Left ventricle myocardium inferior (tissue), 1 donor: ENCODE measurements around the gene LTBP1. TPM values are rescaled to one million over a fixed set of nuclear protein-coding genes. Genes with fewer than 3 reads are reported as not detected.

Experiments used
- DNase-seq: peaks from one replicate; pipeline ENCODE4 v3.0.0-alpha.2; 2020
- H3K27ac ChIP-seq: fragments of 200-600 bp; replicated peaks from 2 replicates; pipeline ENCODE4 v1.8.0; 2021
- H3K27me3 ChIP-seq: fragments of 200-600 bp; 2 replicates; pipeline ENCODE4 v1.8.0; 2021; ENCODE audit warnings: low read depth
- H3K36me3 ChIP-seq: fragments of 200-600 bp; 2 replicates; pipeline ENCODE4 v1.8.0; 2021
- H3K4me1 ChIP-seq: fragments of 200-600 bp; 2 replicates; pipeline ENCODE4 v1.8.0; 2021
- H3K4me3 ChIP-seq: fragments of 200-600 bp; 2 replicates; pipeline ENCODE4 v1.8.0; 2021; ENCODE audit warnings: mild to moderate bottlenecking, moderate library complexity
- H3K9me3 ChIP-seq: fragments of 200-600 bp; replicated peaks from 2 replicates; pipeline ENCODE4 v1.8.0; 2021
- intact Hi-C: fragments of 100-400 bp; cut with micrococcal nuclease; formaldehyde crosslinking; loops from one replicate; pipeline ENCODE4 v1.11.0; 2022
- total RNA-seq: library from RNA; stranded (reverse); fragmentation: NEBNext Ultra II Directional; extraction: Animal tissue kit (Norgen Biotek cat#: 25700); gene quantifications from one replicate; pipeline ENCODE4 v1.2.1, GENCODE V29; 2021
- TF ChIP-seq, protein P1 (sequence below): fragments of 200-600 bp; IDR thresholded peaks from 2 replicates; pipeline ENCODE4 v1.8.0; 2021; ENCODE audit warnings: antibody characterized with exemption, mild to moderate bottlenecking, borderline replicate concordance
- donor health status: DM: no; HTN: yes; CAD: no; lungs with severe emphysema.

The LTBP1 gene
- total RNA-seq, 1 donor from 2014 or later, result 88.9 TPM

DNA sequence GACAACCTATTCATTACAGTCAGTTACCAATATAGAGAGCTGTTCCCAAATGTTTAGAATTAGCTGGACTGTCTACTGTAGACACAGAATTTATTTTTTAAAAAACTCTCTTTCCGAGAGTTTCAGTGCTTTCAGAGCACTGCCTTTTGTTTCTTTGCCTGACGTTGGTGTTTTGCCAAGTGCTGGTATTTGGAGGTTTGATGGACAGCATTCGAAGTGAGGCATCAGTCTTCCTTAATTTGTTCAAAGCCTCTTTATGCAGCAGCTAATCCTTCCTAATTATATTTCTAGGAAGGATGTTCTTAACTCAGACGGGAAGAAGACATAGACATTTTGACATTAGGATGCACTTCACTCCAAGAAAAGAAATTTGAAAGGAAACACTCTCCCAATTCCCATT, 83.2 kb downstream of the LTBP1 start:
- H3K4me3 ChIP-seq, result no peak overlapping the region
- H3K9me3 ChIP-seq, result peaks cover 3% of the 10 kb centered on the region
- H3K4me1 ChIP-seq, result peaks cover 15% of the 10 kb centered on the region
- no peak overlapping the region for H3K27ac ChIP-seq
- no peak for DNase-seq
- no peaks in the 10 kb centered on the region for H3K27me3 ChIP-seq
- peaks cover 5% of the 10 kb centered on the region for H3K36me3 ChIP-seq
- TF ChIP-seq, protein P1, sequence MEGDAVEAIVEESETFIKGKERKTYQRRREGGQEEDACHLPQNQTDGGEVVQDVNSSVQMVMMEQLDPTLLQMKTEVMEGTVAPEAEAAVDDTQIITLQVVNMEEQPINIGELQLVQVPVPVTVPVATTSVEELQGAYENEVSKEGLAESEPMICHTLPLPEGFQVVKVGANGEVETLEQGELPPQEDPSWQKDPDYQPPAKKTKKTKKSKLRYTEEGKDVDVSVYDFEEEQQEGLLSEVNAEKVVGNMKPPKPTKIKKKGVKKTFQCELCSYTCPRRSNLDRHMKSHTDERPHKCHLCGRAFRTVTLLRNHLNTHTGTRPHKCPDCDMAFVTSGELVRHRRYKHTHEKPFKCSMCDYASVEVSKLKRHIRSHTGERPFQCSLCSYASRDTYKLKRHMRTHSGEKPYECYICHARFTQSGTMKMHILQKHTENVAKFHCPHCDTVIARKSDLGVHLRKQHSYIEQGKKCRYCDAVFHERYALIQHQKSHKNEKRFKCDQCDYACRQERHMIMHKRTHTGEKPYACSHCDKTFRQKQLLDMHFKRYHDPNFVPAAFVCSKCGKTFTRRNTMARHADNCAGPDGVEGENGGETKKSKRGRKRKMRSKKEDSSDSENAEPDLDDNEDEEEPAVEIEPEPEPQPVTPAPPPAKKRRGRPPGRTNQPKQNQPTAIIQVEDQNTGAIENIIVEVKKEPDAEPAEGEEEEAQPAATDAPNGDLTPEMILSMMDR, result no peak
- intact Hi-C loops, result loop anchor here (10.0 kb wide), 2 partner anchors 235 to 255 kb away; no protein-coding TSS in a partner anchor

DNA sequence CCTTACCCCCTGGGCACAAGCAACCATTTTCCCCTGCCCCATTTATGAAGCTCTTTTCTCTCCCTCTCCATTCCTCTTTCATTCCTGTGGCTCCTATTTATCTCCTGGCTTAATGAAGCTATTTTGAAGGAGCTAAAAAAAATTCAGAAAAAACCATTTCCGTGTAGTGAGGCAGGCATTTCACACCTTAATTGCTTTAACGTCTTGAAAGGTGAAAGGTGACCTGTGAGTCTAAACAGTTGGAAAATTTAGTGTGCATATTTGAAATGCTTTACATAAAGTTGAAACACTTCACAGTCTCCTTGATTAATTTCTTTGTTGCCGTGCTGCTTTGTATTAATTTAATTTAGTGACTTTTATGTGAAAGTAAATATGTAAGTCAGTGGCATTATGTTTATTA, 83.6 kb downstream of the LTBP1 start:
- TF ChIP-seq, protein P1, result no peak
- Histone ChIP-seq H3K27ac (no peak overlapping the region), H3K4me1 (peaks cover 18% of the 10 kb centered on the region), H3K36me3 (peaks cover 5% of the 10 kb centered on the region), H3K4me3 (no peak overlapping the region), H3K27me3 (no peaks in the 10 kb centered on the region), H3K9me3 (no peaks in the 10 kb centered on the region)
- no peak for DNase-seq
- intact Hi-C loops, result loop anchor here (10.0 kb wide), 2 partner anchors 234 to 256 kb away; no protein-coding TSS in a partner anchor

DNA sequence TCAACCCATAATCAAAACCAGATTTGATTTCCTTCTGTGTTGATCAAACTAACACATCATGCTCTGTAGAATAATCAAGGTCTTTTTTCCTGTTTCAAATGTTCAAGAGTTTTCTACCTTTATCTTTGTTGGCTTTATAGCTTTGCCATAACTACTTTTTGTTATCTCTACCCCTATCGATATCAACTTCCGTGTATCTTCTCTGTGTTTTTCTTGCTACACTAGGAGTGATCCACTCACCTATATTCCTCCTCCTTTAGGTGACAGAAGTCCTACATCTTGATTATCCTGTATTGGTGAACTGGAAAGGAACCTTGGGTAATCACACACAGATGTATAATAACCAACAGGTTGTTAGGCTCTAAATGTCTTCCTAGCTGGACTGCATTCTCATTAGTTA, 85.5 kb downstream of the LTBP1 start:
- TF ChIP-seq, protein P1, result no peak
- intact Hi-C loops, result loop anchor here (10.0 kb wide), 2 partner anchors 233 to 257 kb away; no protein-coding TSS in a partner anchor
- H3K27ac ChIP-seq, result no peak overlapping the region
- H3K4me3 ChIP-seq, result no peak overlapping the region
- H3K36me3 ChIP-seq, result peaks cover 5% of the 10 kb centered on the region
- no peaks in the 10 kb centered on the region for H3K27me3 ChIP-seq
- H3K4me1 ChIP-seq, result peaks cover 19% of the 10 kb centered on the region
- DNase-seq, result no peak
- no peaks in the 10 kb centered on the region for H3K9me3 ChIP-seq

DNA sequence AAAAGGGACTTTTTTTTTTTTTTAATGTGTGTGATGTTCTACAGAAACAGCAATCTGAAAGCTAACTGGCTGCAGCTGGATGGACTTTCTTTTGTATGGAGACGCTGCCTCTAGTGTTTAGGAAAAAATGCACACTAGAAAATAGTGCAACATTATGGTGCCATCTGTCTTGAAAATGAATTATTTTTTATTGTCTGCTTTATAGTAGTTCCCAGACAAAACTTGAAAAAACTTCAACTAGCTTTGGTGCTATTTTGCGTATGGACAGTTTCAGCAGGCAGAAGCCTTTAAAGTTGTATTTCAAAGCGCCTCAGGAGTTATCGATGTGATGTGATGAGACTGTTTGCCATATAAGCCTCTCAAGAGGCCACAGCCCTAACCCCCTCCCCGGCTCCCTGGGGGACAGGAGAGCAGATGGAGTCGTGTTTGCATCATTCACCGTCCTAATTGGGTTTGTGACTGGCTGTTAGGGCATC, 86.9 kb downstream of the LTBP1 start:
- DNase-seq, result no peak
- intact Hi-C loops, result loop anchor here (10.0 kb wide), 2 partner anchors 231 to 259 kb away; no protein-coding TSS in a partner anchor
- Histone ChIP-seq H3K27ac (peak overlapping the region; percentile 21), H3K36me3 (no peaks in the 10 kb centered on the region), H3K9me3 (no peaks in the 10 kb centered on the region), H3K27me3 (no peaks in the 10 kb centered on the region), H3K4me1 (peaks cover 27% of the 10 kb centered on the region), H3K4me3 (peak overlapping the region; percentile 43)
- TF ChIP-seq, protein P1, result peak; percentile 69

DNA sequence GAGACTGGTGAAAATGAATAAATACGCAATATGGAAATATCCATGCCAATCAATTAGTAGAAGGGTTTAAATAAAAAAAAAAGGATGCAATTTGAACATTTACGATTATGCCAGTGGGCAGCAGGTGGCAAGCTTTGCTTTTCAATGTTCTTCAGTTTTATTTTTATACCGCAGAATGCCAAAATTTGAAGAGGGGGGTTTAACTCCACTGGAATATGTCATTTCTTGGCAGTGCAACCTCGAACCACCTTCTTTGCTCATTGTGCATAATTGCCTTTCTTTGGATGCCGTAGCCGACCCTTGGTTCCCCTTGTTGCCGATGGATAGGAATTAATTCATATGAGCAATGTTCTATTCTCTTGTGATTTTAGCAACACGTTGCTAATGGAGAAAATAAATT, 88.0 kb downstream of the LTBP1 start:
- H3K4me1 ChIP-seq, result peaks cover 27% of the 10 kb centered on the region
- TF ChIP-seq, protein P1, result peak; percentile 48
- H3K9me3 ChIP-seq, result no peaks in the 10 kb centered on the region
- H3K4me3 ChIP-seq, result peak overlapping the region; percentile 22
- H3K36me3 ChIP-seq, result no peaks in the 10 kb centered on the region
- H3K27me3 ChIP-seq, result no peaks in the 10 kb centered on the region
- DNase-seq, result no peak
- no peak overlapping the region for H3K27ac ChIP-seq
- intact Hi-C loops, result loop anchor here (10.0 kb wide), 2 partner anchors 230 to 260 kb away; no protein-coding TSS in a partner anchor
